Fibroblast of pulmonary artery (primary cell): ENCODE data around the gene DNER.
"Not testable (repeated sequence)": the region's sequence is repeated elsewhere in the genome, so short reads cannot be mapped to it uniquely, and the experiment has no call there.

Experiments
- DNase-seq: peaks from one replicate; pipeline ENCODE4 v3.0.0-alpha.2; 2010; ENCODE audit warnings: low read depth
- H3K4me3 ChIP-seq: replicated peaks from 2 replicates; pipeline ENCODE4 v1.5.1; 2011; ENCODE audit warnings: low read depth, mild to moderate bottlenecking, control low read depth, low read length, moderate library complexity
- TF ChIP-seq, protein P1 (sequence below): IDR thresholded peaks from 2 replicates; pipeline ENCODE4 v1.5.1; 2011; ENCODE audit warnings: mild to moderate bottlenecking, control low read depth, low read length, inconsistent platforms; ENCODE audit errors: missing control alignments

Gene DNER, protein sequence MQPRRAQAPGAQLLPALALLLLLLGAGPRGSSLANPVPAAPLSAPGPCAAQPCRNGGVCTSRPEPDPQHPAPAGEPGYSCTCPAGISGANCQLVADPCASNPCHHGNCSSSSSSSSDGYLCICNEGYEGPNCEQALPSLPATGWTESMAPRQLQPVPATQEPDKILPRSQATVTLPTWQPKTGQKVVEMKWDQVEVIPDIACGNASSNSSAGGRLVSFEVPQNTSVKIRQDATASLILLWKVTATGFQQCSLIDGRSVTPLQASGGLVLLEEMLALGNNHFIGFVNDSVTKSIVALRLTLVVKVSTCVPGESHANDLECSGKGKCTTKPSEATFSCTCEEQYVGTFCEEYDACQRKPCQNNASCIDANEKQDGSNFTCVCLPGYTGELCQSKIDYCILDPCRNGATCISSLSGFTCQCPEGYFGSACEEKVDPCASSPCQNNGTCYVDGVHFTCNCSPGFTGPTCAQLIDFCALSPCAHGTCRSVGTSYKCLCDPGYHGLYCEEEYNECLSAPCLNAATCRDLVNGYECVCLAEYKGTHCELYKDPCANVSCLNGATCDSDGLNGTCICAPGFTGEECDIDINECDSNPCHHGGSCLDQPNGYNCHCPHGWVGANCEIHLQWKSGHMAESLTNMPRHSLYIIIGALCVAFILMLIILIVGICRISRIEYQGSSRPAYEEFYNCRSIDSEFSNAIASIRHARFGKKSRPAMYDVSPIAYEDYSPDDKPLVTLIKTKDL

DNA sequence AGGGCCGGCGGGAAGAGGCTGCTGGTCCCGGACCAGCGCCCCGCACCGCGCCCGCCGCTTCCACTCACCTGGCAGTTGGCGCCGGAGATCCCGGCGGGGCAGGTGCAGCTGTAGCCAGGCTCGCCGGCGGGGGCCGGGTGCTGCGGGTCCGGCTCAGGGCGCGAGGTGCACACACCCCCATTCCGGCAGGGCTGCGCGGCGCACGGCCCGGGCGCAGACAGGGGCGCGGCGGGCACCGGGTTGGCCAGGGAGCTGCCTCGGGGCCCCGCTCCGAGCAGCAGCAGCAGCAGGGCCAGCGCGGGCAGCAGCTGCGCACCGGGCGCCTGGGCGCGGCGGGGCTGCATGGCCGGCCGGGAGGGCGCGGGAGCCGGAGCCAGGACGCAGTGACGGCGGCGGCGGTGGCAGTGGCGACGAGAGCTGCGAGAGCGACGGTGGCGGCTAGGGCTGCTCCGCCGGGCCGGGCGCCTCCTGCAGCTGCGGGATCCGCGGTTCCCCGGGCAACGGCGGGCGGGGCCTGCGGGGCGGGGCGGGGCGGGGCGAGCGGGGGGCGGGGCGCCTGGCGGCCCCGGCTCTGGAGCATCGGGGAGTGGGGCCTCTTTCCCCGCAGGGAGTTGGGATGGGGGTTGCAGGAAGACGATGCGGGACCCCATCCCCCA is at the start of gene DNER:
Gene DNER (minus strand): TSS at position 476 of the 656 bp plus-strand sequence. CDS start 132 bp downstream, at position 344.
- H3K4me3 ChIP-seq, result peak within 1 kb of the TSS; percentile 42
- DNase-seq, result no peak
- TF ChIP-seq, protein P1, sequence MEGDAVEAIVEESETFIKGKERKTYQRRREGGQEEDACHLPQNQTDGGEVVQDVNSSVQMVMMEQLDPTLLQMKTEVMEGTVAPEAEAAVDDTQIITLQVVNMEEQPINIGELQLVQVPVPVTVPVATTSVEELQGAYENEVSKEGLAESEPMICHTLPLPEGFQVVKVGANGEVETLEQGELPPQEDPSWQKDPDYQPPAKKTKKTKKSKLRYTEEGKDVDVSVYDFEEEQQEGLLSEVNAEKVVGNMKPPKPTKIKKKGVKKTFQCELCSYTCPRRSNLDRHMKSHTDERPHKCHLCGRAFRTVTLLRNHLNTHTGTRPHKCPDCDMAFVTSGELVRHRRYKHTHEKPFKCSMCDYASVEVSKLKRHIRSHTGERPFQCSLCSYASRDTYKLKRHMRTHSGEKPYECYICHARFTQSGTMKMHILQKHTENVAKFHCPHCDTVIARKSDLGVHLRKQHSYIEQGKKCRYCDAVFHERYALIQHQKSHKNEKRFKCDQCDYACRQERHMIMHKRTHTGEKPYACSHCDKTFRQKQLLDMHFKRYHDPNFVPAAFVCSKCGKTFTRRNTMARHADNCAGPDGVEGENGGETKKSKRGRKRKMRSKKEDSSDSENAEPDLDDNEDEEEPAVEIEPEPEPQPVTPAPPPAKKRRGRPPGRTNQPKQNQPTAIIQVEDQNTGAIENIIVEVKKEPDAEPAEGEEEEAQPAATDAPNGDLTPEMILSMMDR, result no peak

DNA sequence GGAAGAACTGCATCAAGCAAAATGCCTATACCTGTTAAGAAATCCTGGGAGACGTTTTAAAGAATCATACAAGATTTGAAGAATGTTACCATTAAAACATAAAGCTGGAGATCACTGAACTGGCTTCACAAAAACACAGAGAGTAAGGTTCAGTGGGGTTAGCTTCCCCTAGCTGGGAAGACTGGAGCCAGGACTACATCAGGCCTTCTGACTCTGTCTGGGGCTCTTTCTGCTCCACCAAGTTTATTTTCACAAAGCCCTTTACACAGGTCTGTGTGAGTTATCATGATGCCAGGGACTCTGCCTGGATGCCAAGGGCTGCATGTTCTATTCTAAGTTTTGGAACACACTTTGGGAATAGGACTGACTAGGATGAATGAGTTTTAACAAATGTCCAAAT is 47.3 kb upstream of the DNER start:
- H3K4me3 ChIP-seq, result no peak overlapping the region
- DNase-seq, result no peak
- TF ChIP-seq, protein P1, result no peak

DNA sequence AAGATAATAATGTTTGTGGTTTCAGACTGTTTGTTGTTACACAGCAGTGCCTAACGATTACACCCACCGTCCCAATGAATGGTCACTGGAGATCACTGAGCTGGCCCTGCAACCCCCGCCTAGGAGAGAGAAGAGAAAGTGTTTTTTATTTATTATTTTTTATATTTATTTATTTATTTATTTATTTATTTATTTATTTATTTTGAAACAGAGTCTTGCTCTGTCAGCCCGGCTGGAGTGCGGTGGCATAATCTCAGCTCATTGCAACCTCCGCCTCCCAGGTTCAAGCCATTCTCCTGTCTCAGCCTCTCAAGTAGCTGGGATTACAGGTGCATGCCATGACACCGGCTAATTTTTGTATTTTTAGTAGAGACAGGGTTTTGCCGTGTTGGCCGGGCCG is 43.1 kb upstream of the DNER start:
- H3K4me3 ChIP-seq, DNase-seq: not testable (repeated sequence)

DNA sequence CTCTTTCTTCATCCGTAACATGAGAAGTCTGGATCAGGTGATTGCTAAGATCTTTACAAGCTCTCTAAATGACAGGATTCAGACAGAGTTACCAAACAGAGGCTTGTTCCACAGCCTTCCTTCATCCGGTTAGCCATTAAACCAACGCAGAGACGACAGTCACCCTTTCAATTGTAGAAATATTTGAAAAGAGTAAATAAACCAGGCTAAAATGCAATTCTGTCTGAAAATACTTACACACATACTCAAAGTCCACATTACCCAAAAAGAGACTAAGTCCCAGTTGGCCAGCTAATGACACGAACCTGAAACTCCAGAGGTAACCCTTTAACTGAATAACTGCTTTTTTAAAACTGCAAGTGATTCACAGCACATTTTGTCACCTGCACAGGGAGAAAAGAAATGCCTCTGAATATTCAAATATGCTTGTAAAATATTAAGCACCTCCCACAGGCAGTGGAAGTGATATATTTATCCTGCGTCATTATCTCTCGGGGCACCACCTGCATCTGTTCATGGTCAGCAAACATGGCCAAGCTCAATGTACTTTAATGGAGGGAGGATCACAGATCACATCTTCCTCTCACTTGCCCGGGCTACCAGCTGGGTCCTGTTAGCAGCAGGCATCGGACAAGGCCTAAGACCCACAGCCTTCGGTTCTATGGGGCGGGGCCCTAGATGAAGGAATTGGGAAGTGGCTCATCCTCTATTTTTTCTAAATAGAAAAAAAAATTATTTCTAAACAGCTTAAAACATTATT is 38.8 kb upstream of the DNER start:
- DNase-seq, result no peak
- TF ChIP-seq, protein P1, result no peak
- no peak overlapping the region for H3K4me3 ChIP-seq

DNA sequence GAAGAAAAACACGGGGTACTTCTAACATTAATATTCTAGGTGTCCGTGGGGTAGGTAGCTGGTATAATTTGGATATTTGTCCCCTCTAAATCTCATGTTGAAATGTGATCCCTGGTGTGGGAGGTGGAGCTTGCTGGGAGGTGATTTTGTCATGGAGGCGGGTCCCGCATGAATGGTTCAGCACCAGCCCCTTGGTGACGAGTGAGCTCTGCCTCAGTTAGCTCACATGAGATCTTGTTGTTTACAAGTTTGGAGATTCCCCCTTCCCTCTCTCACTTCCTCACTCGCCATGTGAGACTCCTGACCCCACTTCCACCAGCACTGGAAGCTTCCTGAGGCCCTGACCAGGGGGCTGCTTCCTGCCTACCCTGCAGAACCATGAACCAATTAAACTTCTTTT is 35.4 kb upstream of the DNER start:
- DNase-seq, result no peak
- TF ChIP-seq, protein P1, result no peak
- H3K4me3 ChIP-seq, result no peak overlapping the region

DNA sequence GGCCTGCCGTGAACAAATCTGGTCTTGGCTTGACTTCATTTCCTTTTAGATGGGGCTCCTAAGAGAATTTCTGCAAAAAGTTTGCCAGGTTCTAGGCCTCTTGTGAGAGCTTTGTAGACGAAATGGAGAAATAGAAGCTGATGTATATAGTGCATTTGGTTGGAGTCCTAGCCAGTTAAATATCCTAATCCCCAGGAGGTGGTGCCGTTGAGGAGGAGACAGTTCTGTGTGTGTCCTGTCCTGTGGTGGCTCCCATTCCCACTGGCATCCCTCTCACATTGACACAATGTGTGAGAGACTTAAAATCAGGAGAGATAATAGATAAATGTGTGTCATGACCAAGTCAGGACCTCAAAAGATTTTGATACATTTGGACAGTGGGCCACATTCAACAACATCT is 34.6 kb upstream of the DNER start:
- no peak for DNase-seq
- TF ChIP-seq, protein P1, result no peak
- no peak overlapping the region for H3K4me3 ChIP-seq

DNA sequence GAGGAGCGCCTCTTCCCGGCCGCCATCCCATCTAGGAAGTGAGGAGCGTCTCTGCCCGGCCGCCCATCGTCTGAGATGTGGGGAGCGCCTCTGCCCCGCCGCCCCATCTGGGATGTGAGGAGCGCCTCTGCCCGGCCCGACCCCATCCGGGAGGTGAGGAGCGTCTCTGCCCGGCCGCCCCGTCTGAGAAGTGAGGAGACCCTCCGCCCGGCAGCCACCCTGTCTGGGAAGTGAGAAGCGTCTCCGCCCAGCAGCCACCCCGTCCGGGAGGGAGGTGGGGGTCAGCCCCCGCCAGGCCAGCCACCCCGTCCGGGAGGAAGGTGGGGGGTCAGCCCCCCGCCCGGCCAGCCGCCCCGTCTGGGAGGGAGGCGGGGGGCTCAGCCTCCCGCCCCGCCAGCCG is 28.3 kb upstream of the DNER start:
- not testable (repeated sequence) for DNase-seq, H3K4me3 ChIP-seq
